HepG2 (cell line): ENCODE measurements around the gene E2F8. TPM values are rescaled to one million over a fixed set of nuclear protein-coding genes. Genes with fewer than 3 reads are reported as not detected.

Experiments used
- ATAC-seq: fragments of 200-7000 bp; cut with Tn5 transposase; 3 replicates; pipeline ENCODE4 v1.9.1; 2020; ENCODE audit warnings: mild to moderate bottlenecking, moderate library complexity
- BruUV-seq: library from RNA; stranded (reverse); fragments of 400-500 nt; replicated peaks from 2 replicates; lab custom pipeline; 2021; lab: Mats Ljungman, UMichigan
- CTCF ChIA-PET: fragments of 300-600 bp; formaldehyde crosslinking; extraction: SDS; loops from one replicate; lab custom pipeline; 2021; ENCODE audit warnings: low total read pairs, inconsistent platforms, low intra/inter-chr PET ratio; lab: Yijun Ruan, JAX
- POLR2A ChIA-PET: fragments of 350-600 bp; sonication (Branson Sonifier 250); formaldehyde crosslinking; loops from one replicate; lab custom pipeline; 2020; ENCODE audit warnings: antibody characterized with exemption, inconsistent platforms; lab: Yijun Ruan, JAX
- DNase-seq: peaks from one replicate; pipeline ENCODE4 v3.0.0-alpha.2; 2015; ENCODE audit warnings: low spot score
- FAIRE-seq: peaks from 3 replicates; lab custom pipeline; 2011; peaks lifted over from hg19 to GRCh38; lab: Jason Lieb, UNC
- H2AFZ ChIP-seq: one replicate; pipeline ENCODE4 v1.6.1; 2011; ENCODE audit warnings: low read length, inconsistent platforms
- H3K27ac ChIP-seq: fragments of 300-600 bp; 3 replicates; pipeline ENCODE4 v1.8.0; 2011; ENCODE audit warnings: mixed run types, mild to moderate bottlenecking, mixed read lengths, low read length, inconsistent platforms; ENCODE audit not compliant: insufficient read depth; ENCODE audit errors: extremely low read length
- H3K27me3 ChIP-seq, 2 experiments: fragments of 200-600 bp in 1 of 2; 2 replicates in 1 of 2; 3 replicates in 1 of 2; pipeline versions ENCODE4 v1.6.0 to v1.8.0; 2011; ENCODE audit warnings: low read length in 2 of 2, mild to moderate bottlenecking in 2 of 2, moderate library complexity in 2 of 2, inconsistent platforms in 1 of 2; ENCODE audit not compliant: insufficient read depth in 2 of 2, control insufficient read depth in 1 of 2
- H3K36me3 ChIP-seq, 2 experiments: fragments of 200-600 bp in 1 of 2; replicated peaks in 1 of 2; 2 replicates in 1 of 2; 3 replicates in 1 of 2; pipeline versions ENCODE4 v1.5.1 to v1.8.0; 2011; ENCODE audit warnings: low read length in 2 of 2, inconsistent platforms in 1 of 2; ENCODE audit not compliant: insufficient read depth in 2 of 2, control insufficient read depth in 1 of 2
- H3K4me1 ChIP-seq: 2 replicates; pipeline ENCODE4 v1.5.1; 2012; ENCODE audit warnings: low read length, inconsistent platforms; ENCODE audit not compliant: insufficient read depth
- H3K4me2 ChIP-seq: 2 replicates; pipeline ENCODE4 v1.6.0; 2011; ENCODE audit warnings: low read depth, low read length, inconsistent platforms
- H3K4me3 ChIP-seq, 3 experiments: fragments of 200-600 bp in 1 of 3; sonication (generic), shearing (Covaris generic) in 1 of 3; replicated peaks in 1 of 3; 2 replicates each; pipeline ENCODE4 v1.5.1; 2011 to 2016; ENCODE audit warnings: low read length in 3 of 3, inconsistent platforms in 2 of 3, low read depth in 2 of 3, mild to moderate bottlenecking in 2 of 3, control low read depth in 1 of 3, mixed read lengths in 1 of 3; ENCODE audit not compliant: insufficient read depth in 1 of 3
- H3K79me2 ChIP-seq: one replicate; pipeline ENCODE4 v1.6.1; 2011; ENCODE audit warnings: low read length, inconsistent platforms; ENCODE audit not compliant: insufficient read depth
- H3K9ac ChIP-seq: 2 replicates; pipeline ENCODE4 v1.6.0; 2011; ENCODE audit warnings: mild to moderate bottlenecking, low read depth, low read length, inconsistent platforms; ENCODE audit not compliant: insufficient read depth
- H3K9me3 ChIP-seq: 2 replicates; pipeline ENCODE4 v1.5.1; 2012; ENCODE audit warnings: mild to moderate bottlenecking, low read length
- H4K20me1 ChIP-seq: 2 replicates; pipeline ENCODE4 v1.6.0; 2011; ENCODE audit warnings: inconsistent platforms, mild to moderate bottlenecking, low read length, moderate library complexity; ENCODE audit not compliant: insufficient read depth
- DDIT3 ChIP-seq: sonication (generic); formaldehyde crosslinking; IDR thresholded peaks from 2 replicates; pipeline ENCODE4 v1.4.0; 2020; ENCODE audit warnings: mild to moderate bottlenecking, missing genetic modification reagents
- DMTF1 ChIP-seq: sonication (generic); formaldehyde crosslinking; IDR thresholded peaks from 2 replicates; pipeline ENCODE4 v1.4.0; 2020; ENCODE audit warnings: mild to moderate bottlenecking, missing genetic modification reagents
- HDAC1 ChIP-seq: sonication (generic); formaldehyde crosslinking; IDR thresholded peaks from 2 replicates; pipeline ENCODE4 v1.5.1; 2020; ENCODE audit warnings: mild to moderate bottlenecking, missing genetic modification reagents
- HIVEP1 ChIP-seq: sonication (generic); formaldehyde crosslinking; IDR thresholded peaks from 2 replicates; pipeline ENCODE4 v1.4.0; 2020; ENCODE audit warnings: mild to moderate bottlenecking, missing genetic modification reagents
- KDM4B ChIP-seq: sonication (generic); formaldehyde crosslinking; IDR thresholded peaks from 2 replicates; pipeline ENCODE4 v1.4.0; 2020; ENCODE audit warnings: missing genetic modification reagents
- MAF1 ChIP-seq: sonication (generic); formaldehyde crosslinking; IDR thresholded peaks from 2 replicates; pipeline ENCODE4 v1.5.0; 2020; ENCODE audit warnings: missing genetic modification reagents, borderline replicate concordance
- MLX ChIP-seq: IDR thresholded peaks from 2 replicates; pipeline ENCODE4 v1.6.1; 2016
- NFIB ChIP-seq: sonication (generic); formaldehyde crosslinking; IDR thresholded peaks from 2 replicates; pipeline ENCODE4 v1.9.0; 2021; ENCODE audit warnings: missing genetic modification reagents, mild to moderate bottlenecking, borderline replicate concordance
- PITX1 ChIP-seq: sonication (generic); formaldehyde crosslinking; IDR thresholded peaks from 2 replicates; pipeline ENCODE4 v1.5.1; 2020; ENCODE audit warnings: mild to moderate bottlenecking, missing genetic modification reagents
- TRAFD1 ChIP-seq: sonication (generic); formaldehyde crosslinking; IDR thresholded peaks from 2 replicates; pipeline ENCODE4 v1.5.1; 2020; ENCODE audit warnings: missing genetic modification reagents, mild to moderate bottlenecking, borderline replicate concordance
- ZNF224 ChIP-seq: sonication (generic); formaldehyde crosslinking; IDR thresholded peaks from 2 replicates; pipeline ENCODE4 v1.5.0; 2020; ENCODE audit warnings: mild to moderate bottlenecking, missing genetic modification reagents
- ZNF234 ChIP-seq: sonication (generic); formaldehyde crosslinking; conservative IDR thresholded peaks from 2 replicates; pipeline ENCODE4 v1.5.1; 2020; ENCODE audit warnings: mild to moderate bottlenecking, missing genetic modification reagents
- ZNF562 ChIP-seq: sonication (generic); formaldehyde crosslinking; IDR thresholded peaks from 2 replicates; pipeline ENCODE4 v1.8.0; 2022; ENCODE audit warnings: missing genetic modification reagents, borderline replicate concordance
- ZNF660 ChIP-seq: sonication (generic); formaldehyde crosslinking; IDR thresholded peaks from 2 replicates; pipeline ENCODE4 v1.5.1; 2020; ENCODE audit warnings: mild to moderate bottlenecking, low read depth, missing genetic modification reagents, borderline replicate concordance
- ZNF674 ChIP-seq: sonication (generic); formaldehyde crosslinking; IDR thresholded peaks from 2 replicates; pipeline ENCODE4 v1.5.0; 2020; ENCODE audit warnings: low read depth, mild to moderate bottlenecking, missing genetic modification reagents
- WGBS: methylation state at CpG from one replicate; pipeline ENCODE4 v1.1.6; 2017; ENCODE audit warnings: low lambda C conversion rate; 5-methylcytosine and 5-hydroxymethylcytosine counted together
- in situ Hi-C: cut with HindIII; loops from 2 replicates; pipeline ENCODE4 v1.10.0; 2017; ENCODE audit warnings: low pct_unique_long_range_greater_than_20kb; ENCODE audit not compliant: extremely low pct_ligation_motif_present
- intact Hi-C: fragments of 100-400 bp; cut with micrococcal nuclease; formaldehyde crosslinking; loops from one replicate; pipeline ENCODE4 v1.10.0; 2022; ENCODE audit not compliant: unreplicated experiment
- polyA plus RNA-seq, 8 experiments: library from polyadenylated mRNA; depleted of rRNA in 3 of 8; stranded (reverse) in 7 of 8; unstranded in 1 of 8; fragments of >200 nt; fragmentation: Illumina TruSeq in 4 of 8; extraction: Trizol in 4 of 8; gene quantifications; 2 replicates each; pipeline versions ENCODE4 v1.2.1 to v1.2.3, GENCODE V29; 2011 to 2016; ENCODE audit warnings: low read depth in 4 of 8, missing spikeins in 1 of 8, mixed read lengths in 1 of 8; ENCODE audit not compliant: insufficient read depth in 1 of 8
- total RNA-seq, 5 experiments: library from RNA; depleted of rRNA; stranded (reverse); fragments of >200 nt; fragmentation: Illumina TruSeq; extraction: Trizol; gene quantifications; 2 replicates each; pipeline ENCODE4 v1.2.3, GENCODE V29; 2016; ENCODE audit warnings: low read depth in 1 of 5

Gene E2F8
- total and polyA plus RNA-seq, 2 of the 13 experiments (the other 11 are each of a cell fraction or from before 2014, with no cell fraction given): 3.3 to 8.9 TPM

- no peaks in the 10 kb centered on the region; a peak in 1 of 5 replicates for H3K27me3 ChIP-seq
- intact Hi-C loops (no loop called here), in situ Hi-C loops (no loop called here)
- no peak overlapping the region for H3K9ac ChIP-seq
- no peaks in the 10 kb centered on the region for H3K9me3 ChIP-seq
- H3K36me3 ChIP-seq: peaks cover 4 to 29% of the 10 kb centered on the region in 2 experiments
- H3K4me2 ChIP-seq: no peak overlapping the region
- peaks cover 11% of the 10 kb centered on the region for H3K4me1 ChIP-seq
- DNase-seq: no peak
- H4K20me1 ChIP-seq: no peaks in the 10 kb centered on the region
- ChIA-PET POLR2A (no interaction called here), CTCF (no interaction called here)
- FAIRE-seq: no peak
- H3K4me3 ChIP-seq: no peak overlapping the region
- WGBS: 97% methylated on average over 5 of the region's 6 CpGs
- BruUV-seq: no TSS peak
- H2AFZ ChIP-seq: no peak overlapping the region
- no peak for TF ChIP-seq ZNF674 (CRISPR knock-in tag)
- no peak for TF ChIP-seq DDIT3
- TF ChIP-seq ZNF562 (CRISPR knock-in tag): no peak
- TF ChIP-seq HIVEP1 (CRISPR knock-in tag): no peak
- TF ChIP-seq TRAFD1: no peak
- no peak for TF ChIP-seq DMTF1 (CRISPR knock-in tag)
- no peak for TF ChIP-seq ZNF234 (CRISPR knock-in tag)
- no peak for TF ChIP-seq ZNF660 (CRISPR knock-in tag)
- TF ChIP-seq MLX: no peak
- no peak for TF ChIP-seq KDM4B
- TF ChIP-seq HDAC1: no peak
- no peak for TF ChIP-seq NFIB (CRISPR knock-in tag)
- TF ChIP-seq ZNF224 (CRISPR knock-in tag): no peak
- TF ChIP-seq PITX1 (CRISPR knock-in tag): no peak
- TF ChIP-seq MAF1 (CRISPR knock-in tag): no peak
- H3K79me2 ChIP-seq: no peaks in the 10 kb centered on the region
- ATAC-seq: no peak
- no peak overlapping the region for H3K27ac ChIP-seq
Observed at GRCh38 chr11:19232910-19233503, 7.7 kb downstream of the E2F8 start.
